PC-3 (cell line): Measurements from ENCODE around the gene WDFY4. TPM values are rescaled to one million over a fixed set of nuclear protein-coding genes. Genes with fewer than 3 reads are reported as not detected.

Experiments used
- ATAC-seq: fragments of 200-7000 bp; cut with Tn5 transposase; 2 replicates; pipeline ENCODE4 v1.9.1; 2020; ENCODE audit warnings: mild to moderate bottlenecking, moderate library complexity
- BruUV-seq: library from RNA; stranded (reverse); fragments of 400-500 nt; replicated peaks from 2 replicates; lab custom pipeline; 2021; lab: Mats Ljungman, UMichigan
- CTCF ChIA-PET: fragments of 300-600 bp; sonication (Branson Sonifier 250); formaldehyde crosslinking; loops from one replicate; lab custom pipeline; 2022; ENCODE audit warnings: antibody characterized with exemption; lab: Charles Lee
- POLR2A ChIA-PET: fragments of 300-600 bp; sonication (Branson Sonifier 250); formaldehyde crosslinking; loops from one replicate; lab custom pipeline; 2022; ENCODE audit warnings: antibody characterized with exemption; ENCODE audit not compliant: unreplicated experiment; lab: Charles Lee
- DNase-seq: peaks from one replicate; pipeline ENCODE4 v3.0.0-alpha.2; 2015
- H2AFZ ChIP-seq: fragments of 300-600 bp; sonication (generic); 2 replicates; pipeline ENCODE4 v1.6.0; 2016; ENCODE audit warnings: antibody characterized with exemption, low read length
- H3F3A ChIP-seq: fragments of 300-600 bp; sonication (generic); one replicate; pipeline ENCODE4 v1.6.0; 2017; ENCODE audit warnings: antibody characterized with exemption, low read length, control low read depth, mild to moderate bottlenecking; ENCODE audit not compliant: unreplicated experiment
- H3K27ac ChIP-seq: fragments of 300-600 bp; sonication (generic); 2 replicates; pipeline ENCODE4 v1.5.1; 2016; ENCODE audit warnings: mild to moderate bottlenecking, low read length
- H3K27me3 ChIP-seq: fragments of 300-600 bp; sonication (generic); 2 replicates; pipeline ENCODE4 v1.6.1; 2016; ENCODE audit warnings: low read length, mixed read lengths
- H3K36me3 ChIP-seq: fragments of 300-600 bp; sonication (generic); 2 replicates; pipeline ENCODE4 v1.6.1; 2016; ENCODE audit warnings: low read depth, mixed run types, low read length, mixed read lengths
- H3K4me1 ChIP-seq: fragments of 300-600 bp; sonication (generic); 2 replicates; pipeline ENCODE4 v1.5.1; 2016; ENCODE audit warnings: low read length; ENCODE audit not compliant: insufficient read depth
- H3K4me2 ChIP-seq: fragments of 300-600 bp; sonication (generic); 2 replicates; pipeline ENCODE4 v1.6.0; 2016; ENCODE audit warnings: low read length
- H3K4me3 ChIP-seq: fragments of 300-600 bp; sonication (generic); 2 replicates; pipeline ENCODE4 v1.5.1; 2016; ENCODE audit warnings: mild to moderate bottlenecking, low read length, mixed read lengths
- H3K79me2 ChIP-seq: fragments of 300-600 bp; sonication (generic); 2 replicates; pipeline ENCODE4 v1.6.1; 2017; ENCODE audit warnings: low read length, mixed read lengths
- H3K9ac ChIP-seq: fragments of 300-600 bp; sonication (generic); 2 replicates; pipeline ENCODE4 v1.6.0; 2016; ENCODE audit warnings: mild to moderate bottlenecking, low read length
- H3K9me2 ChIP-seq: fragments of 300-600 bp; sonication (generic); replicated peaks from 2 replicates; pipeline ENCODE4 v1.6.1; 2016; ENCODE audit warnings: mixed run types, low read length, mixed read lengths
- H3K9me3 ChIP-seq: fragments of 300-600 bp; sonication (generic); 2 replicates; pipeline ENCODE4 v1.6.1; 2016; ENCODE audit warnings: low read length, mixed read lengths
- H4K20me1 ChIP-seq: fragments of 300-600 bp; sonication (generic); 2 replicates; pipeline ENCODE4 v1.6.1; 2016; ENCODE audit warnings: low read length, mixed read lengths
- EZH2 ChIP-seq: fragments of 300-600 bp; sonication (generic); IDR thresholded peaks from one replicate; pipeline ENCODE4 v1.6.1; 2017; ENCODE audit warnings: antibody characterized with exemption, mild to moderate bottlenecking, low read length; ENCODE audit not compliant: unreplicated experiment
- EZH2phosphoT487 ChIP-seq: fragments of 300-600 bp; sonication (generic); IDR thresholded peaks from 2 replicates; pipeline ENCODE4 v1.6.1; 2018; ENCODE audit warnings: mild to moderate bottlenecking, antibody characterized with exemption, low read length, borderline replicate concordance
- intact Hi-C: fragments of 100-400 bp; cut with micrococcal nuclease; formaldehyde crosslinking; loops from 2 replicates; pipeline ENCODE4 v1.9.0; 2023
- total RNA-seq: library from RNA; depleted of rRNA; stranded (reverse); fragments of >200 nt; gene quantifications from 2 replicates; pipeline ENCODE4 v1.2.3, GENCODE V29; 2014
- TF ChIP-seq, protein P1 (sequence below): fragments of 300-600 bp; sonication (generic); conservative IDR thresholded peaks from 2 replicates; pipeline ENCODE4 v1.5.1; 2017; ENCODE audit warnings: antibody characterized with exemption, low read depth, mild to moderate bottlenecking, low read length

WDFY4 gene
- total RNA-seq, 1 experiment from 2014 or later: not detected

DNA sequence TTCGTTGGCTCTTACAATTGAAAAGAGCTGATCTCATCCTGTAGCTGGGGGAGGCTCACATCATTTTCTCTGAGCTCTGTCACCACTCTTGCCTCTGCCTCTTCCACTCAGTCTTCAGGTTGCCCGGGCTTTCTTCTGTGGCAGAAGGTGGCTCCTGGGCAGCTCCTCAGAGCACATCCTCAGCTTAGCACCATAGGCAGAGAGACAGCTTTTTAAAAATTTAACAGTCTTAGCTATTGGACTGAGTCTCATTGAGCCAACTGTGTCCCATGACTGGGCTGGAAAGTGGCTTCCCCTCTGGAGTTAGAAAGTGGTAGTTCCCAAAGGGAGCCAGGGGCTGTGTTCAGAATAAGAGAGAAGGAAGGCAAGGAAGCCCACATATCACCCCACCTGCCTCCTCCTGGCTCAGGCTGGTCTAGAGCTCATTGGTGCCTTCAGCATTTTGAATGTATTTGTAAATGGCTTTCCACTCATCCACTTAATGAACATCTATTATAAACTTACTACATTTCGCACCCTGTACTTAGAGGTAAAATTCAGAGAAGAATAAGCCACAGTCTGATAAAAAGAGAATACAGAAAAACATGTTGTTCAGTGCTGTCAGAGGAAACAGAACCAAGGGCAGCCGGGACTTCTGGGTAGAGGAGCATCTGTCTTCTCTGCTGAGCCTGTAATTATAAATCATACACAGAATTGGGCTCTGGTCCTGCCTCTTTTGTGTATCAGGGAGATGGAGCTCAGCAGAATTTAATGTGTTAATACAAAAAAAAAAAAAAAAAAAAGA is 119.3 kb downstream of the WDFY4 start:
- Histone ChIP-seq H3K9ac (no peak overlapping the region), H3K4me3 (no peak overlapping the region), H3F3A (no peaks in the 10 kb centered on the region), H3K36me3 (no peaks in the 10 kb centered on the region), H4K20me1 (no peaks in the 10 kb centered on the region), H3K9me3 (no peaks in the 10 kb centered on the region), H3K4me2 (no peak overlapping the region), H3K27ac (no peak overlapping the region), H2AFZ (no peak overlapping the region), H3K27me3 (peaks cover 35% of the 10 kb centered on the region), H3K9me2 (no peaks in the 10 kb centered on the region), H3K4me1 (no peaks in the 10 kb centered on the region), H3K79me2 (no peaks in the 10 kb centered on the region)
- CTCF ChIA-PET: interaction anchor here (0.6 kb wide), 2 partner anchors 108 to 1705 kb away, joined by 3 to 10 read pairs; no protein-coding TSS in a partner anchor
- intact Hi-C loops: no loop called here
- TF ChIP-seq, protein P1, sequence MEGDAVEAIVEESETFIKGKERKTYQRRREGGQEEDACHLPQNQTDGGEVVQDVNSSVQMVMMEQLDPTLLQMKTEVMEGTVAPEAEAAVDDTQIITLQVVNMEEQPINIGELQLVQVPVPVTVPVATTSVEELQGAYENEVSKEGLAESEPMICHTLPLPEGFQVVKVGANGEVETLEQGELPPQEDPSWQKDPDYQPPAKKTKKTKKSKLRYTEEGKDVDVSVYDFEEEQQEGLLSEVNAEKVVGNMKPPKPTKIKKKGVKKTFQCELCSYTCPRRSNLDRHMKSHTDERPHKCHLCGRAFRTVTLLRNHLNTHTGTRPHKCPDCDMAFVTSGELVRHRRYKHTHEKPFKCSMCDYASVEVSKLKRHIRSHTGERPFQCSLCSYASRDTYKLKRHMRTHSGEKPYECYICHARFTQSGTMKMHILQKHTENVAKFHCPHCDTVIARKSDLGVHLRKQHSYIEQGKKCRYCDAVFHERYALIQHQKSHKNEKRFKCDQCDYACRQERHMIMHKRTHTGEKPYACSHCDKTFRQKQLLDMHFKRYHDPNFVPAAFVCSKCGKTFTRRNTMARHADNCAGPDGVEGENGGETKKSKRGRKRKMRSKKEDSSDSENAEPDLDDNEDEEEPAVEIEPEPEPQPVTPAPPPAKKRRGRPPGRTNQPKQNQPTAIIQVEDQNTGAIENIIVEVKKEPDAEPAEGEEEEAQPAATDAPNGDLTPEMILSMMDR: no peak
- DNase-seq: no peak
- POLR2A ChIA-PET: no interaction called here
- ATAC-seq: no peak
- no TSS peak for BruUV-seq

GRCh38 chr10:48804740-48805182 is 120.1 kb downstream of the WDFY4 start:
- no TSS peak for BruUV-seq
- no peaks in the 10 kb centered on the region for H3K9me3 ChIP-seq
- ATAC-seq (no peak), DNase-seq (no peak)
- H2AFZ ChIP-seq: no peak overlapping the region
- H4K20me1 ChIP-seq: no peaks in the 10 kb centered on the region
- no peaks in the 10 kb centered on the region for H3K36me3 ChIP-seq
- no peak for TF ChIP-seq EZH2phosphoT487
- TF ChIP-seq, protein P1: no peak
- peaks cover 35% of the 10 kb centered on the region for H3K27me3 ChIP-seq
- H3K79me2 ChIP-seq: no peaks in the 10 kb centered on the region
- intact Hi-C loops: no loop called here
- no peak overlapping the region for H3K4me2 ChIP-seq
- H3K27ac ChIP-seq: no peak overlapping the region
- H3K4me1 ChIP-seq: no peaks in the 10 kb centered on the region
- no peaks in the 10 kb centered on the region for H3K9me2 ChIP-seq
- ChIA-PET CTCF (no interaction called here), POLR2A (no interaction called here)
- H3K9ac ChIP-seq: no peak overlapping the region
- no peaks in the 10 kb centered on the region for H3F3A ChIP-seq
- no peak overlapping the region for H3K4me3 ChIP-seq

DNA sequence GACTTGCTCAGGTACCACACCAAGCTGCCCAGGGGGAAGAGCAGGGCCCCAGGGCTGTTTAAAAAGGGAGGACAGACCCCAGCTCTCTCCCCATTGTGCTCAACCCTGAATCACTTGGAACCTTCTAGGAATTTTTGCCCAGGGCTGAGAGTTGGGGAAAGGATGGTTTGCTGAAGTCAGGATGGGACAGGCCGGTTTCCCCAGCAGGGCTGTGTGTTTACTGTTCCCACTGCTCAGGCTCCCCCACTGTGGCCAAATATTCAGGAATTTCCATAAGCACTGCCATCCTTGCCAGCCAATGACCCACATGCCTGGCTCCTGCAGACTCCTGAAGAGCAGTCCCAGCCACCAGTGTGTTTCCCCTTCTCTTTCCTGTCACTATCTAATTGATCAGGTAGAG is 120.7 kb downstream of the WDFY4 start:
- Histone ChIP-seq H3K4me1 (no peaks in the 10 kb centered on the region), H3K27me3 (peaks cover 35% of the 10 kb centered on the region), H2AFZ (no peak overlapping the region), H4K20me1 (no peaks in the 10 kb centered on the region), H3K36me3 (no peaks in the 10 kb centered on the region), H3K4me3 (no peak overlapping the region), H3K9me3 (no peaks in the 10 kb centered on the region), H3K4me2 (no peak overlapping the region), H3K9me2 (no peaks in the 10 kb centered on the region), H3K79me2 (no peaks in the 10 kb centered on the region), H3K9ac (no peak overlapping the region), H3K27ac (no peak overlapping the region), H3F3A (no peaks in the 10 kb centered on the region)
- TF ChIP-seq EZH2 (no peak), EZH2phosphoT487 (no peak)
- TF ChIP-seq, protein P1: no peak
- ATAC-seq (no peak), DNase-seq (no peak)
- ChIA-PET POLR2A (no interaction called here), CTCF (no interaction called here)
- intact Hi-C loops: no loop called here
- BruUV-seq: no TSS peak
